Adipocyte (in vitro differentiated cells): ENCODE measurements around the gene MKKS.

ENCODE experiments used
- DNase-seq: peaks from one replicate; pipeline ENCODE4 v3.0.0-alpha.2; 2015; ENCODE audit warnings: low read depth
- H3K27me3 ChIP-seq: replicated peaks from 2 replicates; pipeline ENCODE4 v1.7.0; 2013; ENCODE audit warnings: mild to moderate bottlenecking, low read length, moderate library complexity; ENCODE audit not compliant: control insufficient read depth, insufficient read depth
- H3K36me3 ChIP-seq: 2 replicates; pipeline ENCODE4 v1.7.0; 2013; ENCODE audit warnings: low read length, mild to moderate bottlenecking, moderate library complexity; ENCODE audit not compliant: control insufficient read depth, insufficient read depth, severe bottlenecking
- H3K4me1 ChIP-seq: 2 replicates; pipeline ENCODE4 v1.7.0; 2013; ENCODE audit warnings: mild to moderate bottlenecking, low read length, moderate library complexity; ENCODE audit not compliant: control insufficient read depth, insufficient read depth
- H3K4me3 ChIP-seq: 2 replicates; pipeline ENCODE4 v1.7.0; 2013; ENCODE audit warnings: mild to moderate bottlenecking, low read length, moderate library complexity
- H3K9ac ChIP-seq: 2 replicates; pipeline ENCODE4 v1.7.0; 2013; ENCODE audit warnings: mild to moderate bottlenecking, low read length, moderate library complexity
- H3K9me3 ChIP-seq: 2 replicates; pipeline ENCODE4 v1.7.0; 2013; ENCODE audit warnings: mild to moderate bottlenecking, low read length, moderate library complexity; ENCODE audit not compliant: control insufficient read depth

MKKS gene

DNA sequence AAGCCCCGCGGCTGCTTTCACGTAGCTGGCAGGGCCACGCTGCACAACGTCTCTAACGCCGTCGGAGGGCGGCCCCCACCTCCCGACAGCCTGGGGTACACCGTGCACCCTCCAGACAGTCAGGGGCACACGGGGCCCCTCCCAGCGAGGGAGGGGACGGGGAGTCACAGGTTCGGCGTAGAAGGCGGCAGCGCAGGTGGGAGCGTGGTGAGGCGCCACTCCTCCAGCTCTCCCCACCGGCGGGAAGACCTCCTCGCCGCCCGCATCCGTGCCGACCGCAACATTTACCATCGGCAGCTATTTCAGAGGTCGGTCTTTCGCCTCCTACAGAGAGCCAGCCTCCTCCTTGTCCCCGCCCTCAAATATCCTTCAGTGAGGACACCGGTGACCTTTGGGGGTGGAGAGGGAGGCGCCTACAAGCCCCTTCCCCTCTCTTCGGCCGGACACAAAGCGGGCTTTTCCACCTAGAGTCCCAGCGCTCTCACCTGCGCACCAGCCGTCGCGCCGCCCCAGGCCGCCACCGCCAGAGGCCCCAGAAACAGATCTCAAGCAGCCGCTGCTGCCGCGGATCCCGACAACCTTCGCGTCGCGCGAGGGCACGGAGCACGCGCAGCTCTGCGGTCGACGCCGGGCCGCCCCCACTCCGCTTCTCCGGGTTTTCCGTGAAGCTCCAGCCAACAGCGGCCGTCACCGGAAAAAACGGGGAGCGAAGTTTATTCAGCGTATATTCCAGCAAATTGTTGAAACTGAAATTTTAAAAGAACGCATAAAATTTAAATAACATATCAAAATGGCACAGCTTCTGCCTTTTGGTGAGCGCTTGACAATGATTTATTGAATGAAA, at the start of gene MKKS:
Gene MKKS, minus strand, starts transcription at position 600 of the 844 bp plus-strand sequence. CDS start 20,708 bp downstream, outside the sequence.
- DNase-seq = peak; percentile 97
- Histone ChIP-seq H3K9ac (peak within 1 kb of the TSS; percentile 99), H3K4me3 (peak within 1 kb of the TSS; percentile 98)

GRCh38 chr20:10483691-10484090, 49.7 kb upstream of the MKKS start:
- Histone ChIP-seq H3K4me3 (no peak overlapping the region), H3K27me3 (no peaks in the 10 kb centered on the region), H3K9me3 (peaks cover 5% of the 10 kb centered on the region), H3K9ac (no peak overlapping the region), H3K4me1 (no peaks in the 10 kb centered on the region), H3K36me3 (no peaks in the 10 kb centered on the region)
- no peak for DNase-seq

More for the DNA sequence above, at the start of gene MKKS:
- Histone ChIP-seq H3K9me3 (no peaks in the 10 kb centered on the region), H3K36me3 (no peaks in the 10 kb centered on the region), H3K4me1 (peaks cover 21% of the 10 kb centered on the region), H3K27me3 (no peaks in the 10 kb centered on the region)

DNA sequence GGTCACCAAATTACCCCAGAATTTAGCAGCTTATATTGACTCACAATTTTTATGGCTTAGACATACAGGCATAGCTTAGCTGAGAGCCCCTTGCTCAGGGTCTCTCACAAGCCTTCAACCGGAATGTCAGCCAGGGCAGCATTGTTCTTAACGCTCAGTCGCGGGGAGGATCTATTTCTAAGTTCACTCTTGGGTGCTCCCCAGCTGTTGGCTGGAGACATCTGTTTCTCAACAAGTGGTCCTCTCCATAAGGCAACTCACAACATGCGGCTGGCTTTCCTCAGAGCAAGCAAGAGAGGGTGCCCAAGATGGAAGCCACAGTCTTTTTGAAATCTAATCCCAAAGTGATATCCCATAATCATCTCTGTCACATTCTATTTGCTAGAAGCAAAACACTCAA, 47.7 kb upstream of the MKKS start:
- no peaks in the 10 kb centered on the region for H3K27me3 ChIP-seq
- no peak overlapping the region for H3K4me3 ChIP-seq
- H3K9me3 ChIP-seq = no peaks in the 10 kb centered on the region
- DNase-seq = no peak
- H3K9ac ChIP-seq = no peak overlapping the region
- H3K4me1 ChIP-seq = no peaks in the 10 kb centered on the region
- H3K36me3 ChIP-seq = no peaks in the 10 kb centered on the region

DNA sequence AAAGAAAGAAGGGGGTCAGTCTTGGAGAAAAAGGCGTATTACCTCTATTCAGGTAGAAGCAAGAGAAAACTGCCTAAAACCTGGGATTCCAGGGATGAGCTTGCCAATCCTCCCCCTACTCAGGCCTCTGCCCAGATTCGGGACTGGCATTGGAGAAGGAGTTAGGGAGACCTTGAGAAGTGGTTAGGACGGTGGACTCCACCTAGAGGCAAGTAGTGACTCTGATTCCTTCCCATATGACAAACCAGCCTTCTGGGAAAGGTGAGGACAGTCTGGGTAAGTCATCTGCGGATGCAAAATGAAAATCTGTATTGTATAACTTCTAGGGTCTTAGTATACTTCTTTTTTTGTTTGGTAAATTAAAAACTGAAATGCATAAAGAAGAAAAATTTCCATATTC, 44.9 kb upstream of the MKKS start:
- Histone ChIP-seq H3K27me3 (no peaks in the 10 kb centered on the region), H3K9ac (no peak overlapping the region), H3K9me3 (no peaks in the 10 kb centered on the region), H3K4me1 (peaks cover 15% of the 10 kb centered on the region), H3K36me3 (no peaks in the 10 kb centered on the region), H3K4me3 (no peak overlapping the region)
- DNase-seq = no peak

DNA sequence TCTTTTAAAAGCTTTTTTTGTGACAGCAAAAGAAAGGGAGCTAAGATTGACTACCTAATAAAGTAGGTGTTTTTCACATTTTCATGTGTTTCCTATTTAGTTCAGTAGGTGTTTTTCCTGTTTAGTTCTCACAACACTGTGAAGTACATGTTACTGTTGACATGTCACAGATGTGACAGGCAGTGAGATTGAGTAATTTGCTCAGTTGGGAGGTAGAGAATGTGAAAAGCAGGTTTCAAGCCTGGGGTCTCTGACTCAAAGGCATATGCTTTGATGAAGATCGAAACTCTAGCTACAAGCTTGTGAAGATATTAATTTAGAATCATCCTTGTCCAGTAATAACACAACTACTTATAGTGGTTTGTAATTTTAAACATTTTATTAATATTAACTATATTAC, 44.2 kb upstream of the MKKS start:
- Histone ChIP-seq H3K4me1 (peaks cover 18% of the 10 kb centered on the region), H3K27me3 (no peaks in the 10 kb centered on the region), H3K36me3 (no peaks in the 10 kb centered on the region), H3K9ac (no peak overlapping the region), H3K9me3 (no peaks in the 10 kb centered on the region), H3K4me3 (no peak overlapping the region)
- DNase-seq = no peak

- H3K4me3 ChIP-seq = no peak overlapping the region
- no peak overlapping the region for H3K9ac ChIP-seq
- peak; percentile 23 for DNase-seq
These were observed 42.3 kb upstream of the MKKS start for GRCh38 chr20:10476319-10476724.

DNA sequence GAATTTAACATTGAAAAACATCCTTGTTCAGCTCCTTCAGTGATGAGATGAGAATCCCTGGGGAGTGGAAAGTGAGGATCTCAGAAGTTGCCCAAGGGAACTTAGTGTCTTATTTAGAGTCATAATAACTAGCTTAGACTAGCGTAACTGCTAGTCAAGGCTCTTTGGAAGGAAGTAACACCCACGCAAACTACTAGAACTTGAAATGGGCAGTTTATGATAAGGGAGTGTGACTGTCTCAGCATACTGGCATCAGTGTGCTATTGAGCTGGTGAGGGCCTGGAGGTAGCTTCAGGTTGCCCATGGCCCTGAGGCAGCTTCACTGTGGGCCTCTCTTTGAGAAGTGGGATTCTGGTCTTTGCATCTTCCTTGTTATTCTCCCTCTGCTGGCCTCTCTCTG, 41.2 kb upstream of the MKKS start:
- Histone ChIP-seq H3K36me3 (no peaks in the 10 kb centered on the region), H3K9ac (no peak overlapping the region), H3K4me1 (peaks cover 21% of the 10 kb centered on the region), H3K9me3 (no peaks in the 10 kb centered on the region), H3K4me3 (no peak overlapping the region), H3K27me3 (no peaks in the 10 kb centered on the region)
- no peak for DNase-seq

More at GRCh38 chr20:10476319-10476724, 42.3 kb upstream of the MKKS start:
- Histone ChIP-seq H3K27me3 (no peaks in the 10 kb centered on the region), H3K9me3 (no peaks in the 10 kb centered on the region), H3K36me3 (no peaks in the 10 kb centered on the region), H3K4me1 (peaks cover 21% of the 10 kb centered on the region)

- H3K9ac ChIP-seq = no peak overlapping the region
- H3K4me3 ChIP-seq = peak overlapping the region; percentile 12
- H3K36me3 ChIP-seq = no peaks in the 10 kb centered on the region
- H3K9me3 ChIP-seq = no peaks in the 10 kb centered on the region
- H3K27me3 ChIP-seq = no peaks in the 10 kb centered on the region
- DNase-seq = no peak
- H3K4me1 ChIP-seq = peaks cover 23% of the 10 kb centered on the region
These were observed 40.7 kb upstream of the MKKS start for GRCh38 chr20:10474606-10475184.

DNA sequence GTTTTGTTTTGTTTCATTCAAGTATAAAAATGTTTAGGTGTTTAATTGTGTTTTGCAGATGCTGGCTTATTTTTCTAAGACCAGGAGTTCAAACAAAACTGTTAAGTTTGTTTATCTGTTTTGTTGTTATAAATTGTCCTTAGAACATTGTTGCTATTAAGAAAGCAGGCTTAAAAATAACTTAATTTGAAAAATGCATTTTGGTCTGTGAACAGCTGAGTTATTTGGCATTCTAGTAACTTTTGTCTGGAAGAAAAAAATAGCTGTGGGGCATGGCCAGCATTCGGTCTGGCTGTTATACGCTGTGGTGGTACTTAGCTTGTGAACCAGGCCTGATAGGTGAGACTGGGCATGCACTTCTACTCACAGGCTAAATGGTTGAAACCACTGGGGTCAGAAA, 38.8 kb upstream of the MKKS start:
- Histone ChIP-seq H3K9ac (no peak overlapping the region), H3K36me3 (no peaks in the 10 kb centered on the region), H3K27me3 (no peaks in the 10 kb centered on the region), H3K4me1 (peaks cover 31% of the 10 kb centered on the region), H3K4me3 (no peak overlapping the region), H3K9me3 (no peaks in the 10 kb centered on the region)
- no peak for DNase-seq

- no peaks in the 10 kb centered on the region for H3K36me3 ChIP-seq
- H3K4me1 ChIP-seq = peaks cover 45% of the 10 kb centered on the region
- H3K9ac ChIP-seq = no peak overlapping the region
- H3K9me3 ChIP-seq = no peaks in the 10 kb centered on the region
- H3K27me3 ChIP-seq = no peaks in the 10 kb centered on the region
- H3K4me3 ChIP-seq = no peak overlapping the region
- no peak for DNase-seq
These were observed 36.3 kb upstream of the MKKS start for GRCh38 chr20:10470276-10470675.

- H3K9me3 ChIP-seq = no peaks in the 10 kb centered on the region
These were observed 35.6 kb upstream of the MKKS start for GRCh38 chr20:10469599-10469998.

More at GRCh38 chr20:10469599-10469998, 35.6 kb upstream of the MKKS start:
- Histone ChIP-seq H3K4me3 (no peak overlapping the region), H3K36me3 (no peaks in the 10 kb centered on the region), H3K4me1 (peaks cover 39% of the 10 kb centered on the region), H3K27me3 (no peaks in the 10 kb centered on the region), H3K9ac (no peak overlapping the region)
- peak; percentile 86 for DNase-seq
